Kidney tubule cell (primary cell): ENCODE measurements around the gene ARMH3.
A peak's percentile ranks its signal among the peaks of the same experiment; 100 is the strongest.

Source experiments
- DNase-seq: peaks from one replicate; pipeline ENCODE4 v3.0.0-alpha.2; 2018; ENCODE audit warnings: low spot score

ARMH3 gene

DNA sequence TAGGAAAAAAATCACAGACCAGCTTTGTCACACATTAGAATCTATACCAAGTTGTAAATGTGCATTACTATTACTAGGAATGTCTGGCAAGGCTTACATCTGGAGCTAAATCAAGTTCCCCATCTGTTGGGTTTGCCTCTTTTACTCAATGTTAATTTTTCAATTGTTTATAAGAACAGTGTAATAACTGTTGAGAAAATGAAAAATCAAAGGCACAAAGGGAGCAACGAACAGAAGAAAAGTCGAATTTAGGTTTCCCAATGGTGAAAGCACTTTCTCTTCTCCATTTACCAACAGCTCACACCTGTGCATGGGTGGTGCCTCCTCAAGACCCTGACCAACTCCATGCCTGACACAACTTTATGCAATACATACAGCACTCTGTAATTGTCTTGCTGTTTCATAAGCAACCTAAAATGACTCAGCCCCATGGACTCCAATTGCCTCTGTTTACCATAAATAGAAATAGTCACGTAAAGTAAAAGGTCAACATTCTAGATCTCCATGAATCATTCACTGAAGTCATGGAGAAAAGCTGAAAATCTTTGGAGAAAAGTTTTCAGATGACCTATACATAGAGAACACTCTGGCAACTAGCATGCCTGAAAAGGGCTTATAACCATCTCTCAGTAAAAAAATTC lies 116.8 kb downstream of the ARMH3 start:
- DNase-seq, result peak; percentile 65

DNA sequence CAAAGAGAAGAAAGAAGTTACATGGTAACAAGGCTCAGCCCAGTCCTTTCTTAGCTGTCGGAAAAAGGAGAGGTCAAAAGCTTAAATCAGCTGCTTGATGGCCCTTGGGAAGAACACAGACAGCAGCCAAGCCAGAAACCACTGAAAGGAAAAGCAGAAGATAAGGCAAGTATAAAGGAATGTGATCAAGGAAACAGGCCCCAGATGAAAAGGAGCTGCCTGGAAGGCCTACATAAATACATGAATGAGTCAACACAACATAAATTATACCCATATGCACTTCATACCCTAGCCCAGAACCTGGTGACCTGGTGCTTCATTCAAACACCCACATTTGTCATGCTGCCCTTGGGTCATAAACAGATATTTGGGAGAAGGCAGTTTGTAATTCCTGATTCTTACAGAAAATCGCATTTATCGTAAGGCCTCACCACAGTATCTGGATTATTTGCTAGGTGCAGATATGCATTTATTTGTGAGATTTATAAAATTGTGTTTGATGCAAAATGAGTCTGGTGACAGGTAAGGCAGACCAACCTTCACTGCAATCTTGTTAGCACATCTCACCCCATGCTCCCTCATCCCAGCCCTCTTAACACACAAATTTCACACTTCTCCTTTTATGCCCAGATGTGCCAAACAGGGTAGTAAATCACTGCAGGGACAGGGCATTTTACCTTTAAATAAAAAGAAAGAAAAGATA lies 117.5 kb downstream of the ARMH3 start:
- DNase-seq, result peak; percentile 73

DNA sequence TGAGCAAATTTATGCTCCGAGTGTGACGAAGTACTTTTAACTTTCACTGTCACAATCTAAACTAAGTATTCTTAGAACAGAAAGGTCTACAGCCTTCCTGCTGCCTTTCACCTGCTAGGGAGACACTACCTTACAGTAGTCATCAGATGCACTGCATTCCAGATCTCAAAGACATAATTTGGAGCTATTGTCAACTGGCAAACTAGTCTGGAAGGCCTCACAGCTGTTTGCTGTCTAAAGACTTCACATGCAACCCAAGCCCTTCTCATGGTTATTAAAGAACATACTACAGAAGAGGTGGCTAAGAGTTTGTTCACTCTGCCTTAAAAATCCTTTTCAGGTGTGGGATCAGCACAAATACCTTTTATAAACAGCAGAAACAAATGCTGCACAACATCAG lies 120.5 kb downstream of the ARMH3 start:
- DNase-seq, result no peak

DNA sequence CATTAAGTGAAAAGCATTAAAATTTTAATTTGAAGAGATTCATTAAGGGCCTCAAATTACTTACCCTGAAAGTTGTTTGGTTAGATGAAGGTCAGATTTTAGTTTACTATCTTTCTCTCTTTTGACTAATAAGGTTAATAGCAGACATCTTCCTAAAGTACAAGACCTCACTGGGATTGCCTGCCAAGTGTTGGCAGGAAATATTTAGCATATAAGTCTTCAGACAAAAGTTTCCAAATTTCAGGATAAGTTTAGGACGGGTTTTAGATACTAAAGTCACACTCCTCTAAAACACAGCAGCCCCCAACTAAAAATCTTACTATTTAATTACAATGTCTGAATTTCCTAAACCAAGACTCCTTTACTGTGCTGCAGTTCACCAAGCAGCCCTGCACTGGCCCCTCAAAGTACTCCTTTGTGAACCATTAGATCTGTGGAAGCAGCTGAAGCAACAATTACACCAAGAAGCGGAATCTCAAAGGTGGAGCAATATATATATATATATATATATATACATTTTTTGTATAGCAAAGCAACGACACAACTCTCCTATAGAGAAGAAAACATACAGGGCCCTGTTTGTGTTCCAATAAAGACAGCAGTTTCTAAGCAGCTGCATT lies 121.2 kb downstream of the ARMH3 start:
- no peak for DNase-seq

DNA sequence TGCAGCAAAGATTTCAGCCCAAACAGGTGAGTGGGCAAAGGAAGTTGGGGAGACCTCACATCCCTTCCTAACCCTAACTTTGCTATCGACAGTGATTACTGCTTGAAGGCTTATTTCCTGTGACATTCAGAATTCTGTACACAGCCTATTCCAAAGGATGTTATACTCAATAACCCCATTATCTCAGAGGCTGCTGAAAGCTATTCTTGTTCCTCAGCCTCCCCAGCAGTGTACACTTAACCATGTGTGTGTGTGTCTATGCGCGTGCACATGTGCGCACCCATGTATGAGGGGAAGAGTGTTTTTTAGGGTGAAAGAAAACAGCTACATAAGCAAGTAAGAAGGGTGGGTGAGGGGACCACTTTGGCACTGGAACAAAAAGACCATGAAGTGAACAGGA lies 122.0 kb downstream of the ARMH3 start:
- no peak for DNase-seq

DNA sequence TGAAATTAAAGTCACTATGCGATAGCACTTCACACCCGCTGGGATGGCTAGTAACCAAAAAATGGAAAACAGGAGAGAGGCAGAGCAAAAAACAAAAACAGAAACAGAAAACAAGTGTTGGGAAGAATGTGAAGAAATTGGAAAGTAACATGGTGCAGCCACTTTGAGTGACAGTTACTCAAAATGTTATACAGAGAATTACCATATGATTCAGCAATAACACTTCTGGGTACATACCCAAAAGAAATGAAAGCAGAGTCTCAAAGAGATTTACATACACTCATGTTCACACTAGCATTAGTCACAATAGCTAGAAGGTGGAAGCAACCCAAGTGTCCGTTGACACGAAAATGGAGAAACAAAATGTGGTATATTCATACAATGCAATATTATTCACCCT lies 123.8 kb downstream of the ARMH3 start:
- no peak for DNase-seq

DNA sequence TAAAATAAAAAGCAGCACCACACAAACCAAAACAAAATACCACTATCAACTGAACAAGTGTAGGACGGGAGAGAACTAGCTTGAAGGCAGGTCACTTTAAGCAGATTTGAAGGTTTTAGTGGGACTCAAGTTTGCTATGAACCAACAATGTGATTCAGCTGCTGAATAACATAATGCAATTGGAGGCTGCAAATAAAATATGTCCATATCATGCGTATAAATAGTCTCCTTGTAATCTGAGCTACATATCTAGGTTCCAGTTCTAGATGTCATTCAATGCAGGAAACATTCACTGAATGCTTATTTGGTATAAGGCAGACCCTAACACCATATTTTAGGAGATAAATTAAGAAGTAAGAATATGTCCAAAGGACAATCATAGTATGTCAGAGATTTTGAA lies 130.9 kb downstream of the ARMH3 start:
- DNase-seq, result no peak

DNA sequence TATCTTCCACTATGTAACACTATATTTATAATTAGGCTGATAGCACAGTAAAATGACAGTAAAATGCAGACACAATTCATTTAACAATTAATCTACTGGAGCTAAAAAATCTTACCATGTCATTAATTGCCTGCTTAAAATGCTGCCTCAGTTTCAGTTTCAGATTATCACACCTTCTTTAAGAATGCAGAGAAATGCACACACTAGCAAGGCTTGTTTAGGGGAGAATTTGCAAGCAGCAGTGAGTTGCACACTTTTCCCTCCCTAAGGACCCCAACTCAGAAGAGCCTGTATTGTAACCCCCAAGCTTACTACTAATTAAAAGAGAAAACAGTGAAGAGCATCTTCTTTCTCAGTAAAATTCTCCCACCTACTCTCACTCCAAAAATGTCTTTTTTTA lies 132.7 kb downstream of the ARMH3 start:
- DNase-seq, result no peak

DNA sequence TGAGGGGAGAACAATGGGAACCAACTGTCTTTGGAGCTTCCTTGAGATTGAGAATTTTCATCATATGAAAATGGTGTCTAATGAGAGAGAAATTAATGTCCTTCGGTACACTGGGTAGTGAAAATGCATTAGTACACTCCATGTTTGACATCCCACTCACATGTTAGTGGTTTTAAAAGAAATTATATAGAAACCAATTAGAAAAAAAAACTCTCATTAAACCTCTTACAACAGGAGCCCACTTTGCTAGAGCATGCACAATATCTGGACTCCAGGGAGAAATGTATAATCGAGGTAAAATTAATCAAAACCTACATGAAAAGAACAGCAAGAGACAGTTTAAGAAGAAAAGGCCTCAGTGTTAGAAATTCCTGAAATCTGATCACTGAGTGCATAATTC lies 133.1 kb downstream of the ARMH3 start:
- DNase-seq, result no peak

DNA sequence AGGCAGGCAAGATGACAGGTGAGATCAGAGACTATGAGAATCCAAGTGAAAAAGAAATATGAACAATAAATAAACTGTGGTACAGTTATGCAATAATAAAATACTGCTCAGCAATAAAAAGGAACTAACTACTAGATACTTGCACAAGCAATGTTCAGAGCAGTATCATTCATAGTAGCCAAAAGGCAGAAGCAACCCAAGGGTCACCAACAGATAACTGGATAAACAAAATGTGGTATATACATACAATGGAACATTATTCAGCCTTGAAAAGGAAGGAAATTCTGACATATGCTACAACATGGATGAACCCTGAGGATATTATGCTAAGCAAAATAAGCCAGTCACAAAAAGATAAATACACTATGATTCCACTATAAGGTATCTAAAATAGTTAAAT lies 135.4 kb downstream of the ARMH3 start:
- no peak for DNase-seq

DNA sequence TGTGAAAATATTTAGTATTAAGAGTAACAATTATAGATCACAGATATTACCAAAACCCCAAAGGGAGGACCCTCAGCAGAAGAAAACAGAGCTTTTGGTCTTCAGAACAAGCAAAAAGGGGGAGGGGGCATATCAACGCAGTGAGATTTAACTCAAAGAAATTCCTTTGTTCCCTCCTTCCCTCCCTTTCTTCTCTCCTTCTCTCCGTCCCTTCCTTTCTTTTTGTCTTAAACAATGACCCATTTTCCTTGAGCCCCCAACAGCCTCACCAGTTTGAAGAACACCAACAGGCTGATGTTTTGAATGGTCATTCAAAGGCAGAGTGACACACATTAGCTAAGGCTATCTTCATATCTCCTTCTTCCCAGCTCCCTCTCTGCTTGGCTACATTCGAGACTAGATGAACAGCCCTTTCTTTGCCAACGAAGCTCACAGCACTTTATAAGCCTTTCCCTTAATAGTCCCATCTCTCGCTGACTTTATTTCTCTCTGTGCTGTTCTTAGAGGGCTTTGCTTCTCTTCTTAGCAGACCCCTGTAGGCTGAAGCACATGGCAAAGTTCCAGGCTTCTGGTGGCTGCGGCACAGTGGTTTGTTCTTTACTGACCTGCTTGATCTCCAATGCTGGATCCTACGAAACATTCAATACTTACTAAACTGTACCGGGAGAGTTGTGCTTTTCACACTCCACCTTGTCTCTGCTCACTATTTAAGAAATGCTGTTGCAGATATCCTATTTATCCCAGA lies 136.8 kb downstream of the ARMH3 start:
- no peak for DNase-seq

DNA sequence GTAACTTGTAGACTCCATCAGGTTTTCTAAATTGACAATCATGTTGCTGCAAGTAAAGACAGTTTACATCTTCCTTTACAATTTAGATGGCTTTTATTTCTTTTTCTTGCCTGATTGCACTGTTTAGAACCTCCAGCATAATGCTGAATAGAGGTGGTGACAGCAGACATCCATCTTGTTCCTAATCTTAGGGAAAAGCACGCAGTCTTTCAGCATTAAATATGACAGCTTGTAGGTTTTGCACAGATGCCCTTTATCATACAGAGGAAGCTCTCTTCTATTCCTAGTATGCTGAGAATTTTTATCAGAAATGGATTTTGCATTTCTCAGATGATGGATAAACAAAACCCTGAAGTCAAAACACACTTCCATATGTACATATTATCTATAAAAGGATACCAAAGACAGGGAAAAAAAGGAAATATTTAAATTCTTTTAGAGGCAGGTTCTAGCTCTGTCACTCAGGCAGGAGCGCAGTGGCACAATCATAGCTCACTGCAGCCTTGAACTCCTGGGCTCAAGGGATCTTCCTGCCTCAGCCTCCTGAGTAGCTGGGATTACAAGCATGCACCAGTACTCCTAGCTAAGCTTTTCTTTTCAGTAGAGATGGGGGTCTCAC lies 143.3 kb downstream of the ARMH3 start:
- no peak for DNase-seq

DNA sequence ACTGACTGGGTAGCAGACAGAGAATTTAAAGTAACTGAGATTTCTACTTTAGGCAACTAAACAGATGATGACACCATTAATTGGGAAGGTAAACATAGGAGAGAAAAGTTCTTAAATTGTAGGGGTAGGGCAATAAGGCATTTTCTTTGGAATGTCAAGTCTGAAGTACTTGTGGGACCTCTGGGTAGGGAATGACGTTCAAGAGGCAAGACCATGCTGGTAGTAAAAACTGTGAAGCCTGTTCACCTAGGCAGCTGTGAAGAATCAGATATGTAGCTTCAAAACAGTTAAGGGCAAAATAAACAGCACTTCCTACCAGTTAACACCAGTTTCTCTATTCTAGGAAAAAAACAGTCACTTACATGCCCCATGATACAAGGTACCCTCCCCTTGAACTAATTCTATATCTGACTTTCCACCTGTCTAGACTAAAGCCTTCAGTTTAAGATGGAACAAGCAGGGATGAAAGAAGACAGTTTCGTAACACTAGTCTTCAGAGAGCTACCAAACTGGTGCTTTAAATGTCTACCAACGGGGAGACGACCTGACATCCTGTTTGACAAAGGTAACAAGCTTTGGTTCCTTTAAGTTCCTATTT lies 149.3 kb downstream of the ARMH3 start:
- no peak for DNase-seq

DNA sequence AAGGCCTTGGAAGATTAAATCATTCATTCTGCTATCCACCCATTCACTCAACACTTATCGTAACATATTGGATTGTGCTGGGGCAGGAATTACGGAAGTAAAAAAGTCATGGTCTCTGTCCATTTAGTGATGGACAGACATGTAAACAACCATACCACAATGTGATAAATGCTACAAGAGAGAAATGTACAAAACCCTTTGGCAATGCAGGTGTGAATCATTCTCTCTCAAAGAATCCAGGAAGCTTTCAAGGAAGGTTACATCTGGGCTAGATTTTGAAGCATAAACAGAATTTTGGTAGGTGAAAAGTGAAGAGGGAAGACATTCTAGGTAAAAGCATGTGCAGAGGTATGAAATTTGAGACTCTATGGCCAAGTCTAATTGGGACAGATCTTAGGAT lies 150.7 kb downstream of the ARMH3 start:
- no peak for DNase-seq

DNA sequence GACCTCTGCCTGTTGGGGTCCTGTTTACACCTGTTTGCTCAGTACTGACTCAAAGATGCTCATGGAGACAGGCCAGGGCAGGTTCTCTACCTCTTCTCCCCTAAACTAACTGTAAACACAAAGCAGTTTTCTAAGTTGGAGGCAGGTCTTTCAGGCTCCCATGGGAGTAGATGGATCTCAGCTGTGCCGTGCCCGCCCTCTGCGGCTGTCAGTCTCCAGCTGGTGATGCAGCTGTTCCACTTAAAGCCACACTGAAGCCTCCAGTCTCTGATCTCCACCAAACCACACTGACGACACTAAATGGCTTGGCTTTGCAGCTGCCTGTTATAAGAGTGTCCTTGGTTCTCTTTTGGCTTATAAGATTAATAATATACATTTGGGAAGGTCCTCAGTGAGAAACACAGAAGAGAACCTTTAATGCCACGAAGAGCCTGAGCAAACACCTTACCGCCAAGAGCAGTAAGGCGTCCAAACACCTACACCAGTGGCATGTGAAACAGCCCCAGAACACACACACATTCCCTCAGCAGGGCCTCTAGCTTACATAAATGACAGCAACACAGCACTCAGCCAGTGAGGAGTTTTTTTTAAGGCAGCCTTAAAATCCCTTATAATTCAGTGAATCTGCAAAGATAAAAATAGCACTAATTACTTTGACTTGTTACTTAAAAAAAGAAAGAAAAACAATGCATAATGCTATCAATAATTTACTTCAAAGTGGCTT lies 152.0 kb downstream of the ARMH3 start:
- no peak for DNase-seq

DNA sequence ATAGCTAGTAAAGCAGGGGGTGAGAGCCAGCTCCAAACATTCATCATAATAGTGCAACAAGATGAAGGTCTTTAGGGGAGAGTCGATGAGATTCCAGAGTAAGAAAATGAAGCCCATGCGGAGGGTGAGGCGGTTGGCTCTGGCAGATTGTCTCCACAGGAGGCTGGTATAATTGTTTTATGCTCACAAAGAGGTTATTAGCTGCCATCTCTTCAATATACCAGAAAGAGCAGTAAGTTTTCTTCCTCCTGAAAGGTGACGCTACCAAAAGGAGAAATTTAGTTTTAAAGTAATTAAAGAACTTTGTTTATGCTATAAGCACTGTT lies 153.2 kb downstream of the ARMH3 start:
- no peak for DNase-seq

DNA sequence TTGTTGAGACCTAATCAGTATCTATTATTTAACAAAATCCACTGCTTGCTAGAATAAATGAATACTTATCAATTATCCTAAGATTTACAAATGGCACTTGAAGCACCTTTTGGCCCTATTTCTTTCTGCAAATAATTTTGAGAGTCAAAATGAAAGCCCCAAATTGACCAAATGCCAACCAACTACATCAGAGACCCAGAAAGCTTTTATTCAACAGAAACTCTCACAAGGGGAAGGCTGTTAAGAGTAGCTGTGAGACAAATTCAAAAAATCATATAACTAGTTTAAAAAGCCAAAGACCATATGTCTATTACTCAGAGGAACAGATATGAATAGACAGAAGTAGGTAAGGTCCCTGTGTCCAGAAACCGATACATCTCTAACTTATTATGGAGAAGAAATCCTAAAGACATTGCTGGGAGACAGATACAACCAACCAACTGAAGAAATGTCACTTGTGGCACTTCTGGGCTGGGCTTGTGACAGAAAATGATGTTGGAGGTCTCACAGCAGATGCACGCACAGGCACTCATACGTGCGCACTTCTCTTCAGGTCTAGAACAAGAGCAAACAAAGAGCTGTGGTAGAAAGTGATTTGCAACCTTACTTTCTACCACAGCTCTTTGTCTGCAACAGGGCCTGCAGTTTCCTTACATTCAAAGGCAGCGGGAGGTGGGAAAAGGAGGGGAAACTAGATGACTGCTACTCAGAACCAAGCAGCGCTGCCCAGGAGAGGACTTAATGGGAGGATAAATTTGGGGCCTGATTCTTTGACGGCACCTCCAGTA lies 153.7 kb downstream of the ARMH3 start:
- no peak for DNase-seq

DNA sequence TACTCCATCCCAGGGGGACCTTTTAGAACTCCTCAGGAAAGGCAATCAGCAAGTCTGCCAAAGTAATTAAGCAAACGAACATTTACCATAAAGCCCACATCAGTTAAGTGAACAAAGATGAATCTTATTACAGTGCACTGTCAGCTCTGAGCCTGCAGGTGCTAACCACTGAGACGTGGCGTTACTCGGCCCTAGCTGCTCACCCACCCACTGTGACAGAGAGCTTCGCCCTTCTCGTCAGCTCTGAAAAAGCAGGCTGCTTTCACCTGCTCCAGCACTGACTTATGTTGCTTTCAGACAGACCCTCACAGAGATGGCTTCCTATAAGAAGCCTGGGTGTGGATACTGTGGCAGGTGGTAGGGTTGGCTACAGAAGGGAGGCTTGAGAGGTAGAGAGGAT lies 154.6 kb downstream of the ARMH3 start:
- no peak for DNase-seq

DNA sequence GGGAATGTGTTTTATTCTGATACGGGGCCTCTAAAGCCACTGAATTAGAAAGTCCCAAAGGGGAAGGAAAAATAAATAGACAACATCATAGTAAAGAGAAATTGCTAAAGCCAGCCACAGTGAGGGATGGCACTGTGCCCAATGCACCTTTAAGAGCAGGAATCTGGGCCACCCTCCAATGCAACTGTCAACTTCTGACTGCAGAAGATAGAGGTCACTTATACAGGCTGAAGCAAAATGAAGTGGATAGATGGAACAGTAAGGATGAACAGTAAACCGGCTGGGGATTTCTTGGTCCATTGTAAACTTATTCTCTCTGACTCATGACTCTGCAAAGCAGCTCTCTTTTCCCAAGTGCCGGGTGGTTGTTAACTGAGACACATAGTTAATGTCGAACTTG lies 158.3 kb downstream of the ARMH3 start:
- DNase-seq, result peak; percentile 20

DNA sequence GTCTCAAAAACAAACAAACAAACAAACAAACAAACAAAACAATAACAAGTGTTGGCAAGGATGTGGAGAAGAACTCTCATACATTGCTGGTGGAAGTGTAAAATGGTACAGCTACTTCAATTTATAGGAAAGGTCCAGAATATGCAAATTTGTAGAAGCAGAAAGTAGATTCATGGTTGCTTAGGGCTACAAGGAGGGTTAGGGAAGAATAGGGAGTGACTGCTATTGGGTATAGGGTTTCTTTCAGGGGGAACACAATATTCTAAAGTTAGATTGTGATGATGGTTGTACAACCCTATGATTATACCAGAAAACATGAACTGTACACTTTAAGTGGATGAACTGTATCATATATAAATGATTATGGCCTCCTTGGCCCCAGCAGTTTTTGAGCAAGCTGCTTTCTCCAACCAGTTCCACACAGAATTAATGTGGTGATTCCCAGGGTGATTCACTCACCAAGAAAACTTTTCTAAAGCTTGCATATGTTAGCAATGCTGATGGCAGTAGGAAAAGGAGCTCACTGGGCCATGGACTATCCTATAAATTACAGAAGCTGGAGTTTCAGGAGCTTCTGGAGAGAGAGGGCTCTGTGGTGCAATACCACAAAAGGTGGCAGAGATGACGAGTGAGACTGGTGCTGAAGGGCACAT lies 159.6 kb downstream of the ARMH3 start:
- peak; percentile 28 for DNase-seq
